NCI-H748 (cell line): Measurements from ENCODE around the gene STON2.

Experiments used
- DNase-seq: peaks from one replicate; lab custom pipeline; 2025; ENCODE audit not compliant: unreplicated experiment; lab: John Stamatoyannopoulos, UW

The STON2 gene

GRCh38 chr14:81337073-81337472 is 63.1 kb downstream of the STON2 start:
- DNase-seq, result no peak

GRCh38 chr14:81336009-81336408 is 64.1 kb downstream of the STON2 start:
- DNase-seq, result no peak

DNA sequence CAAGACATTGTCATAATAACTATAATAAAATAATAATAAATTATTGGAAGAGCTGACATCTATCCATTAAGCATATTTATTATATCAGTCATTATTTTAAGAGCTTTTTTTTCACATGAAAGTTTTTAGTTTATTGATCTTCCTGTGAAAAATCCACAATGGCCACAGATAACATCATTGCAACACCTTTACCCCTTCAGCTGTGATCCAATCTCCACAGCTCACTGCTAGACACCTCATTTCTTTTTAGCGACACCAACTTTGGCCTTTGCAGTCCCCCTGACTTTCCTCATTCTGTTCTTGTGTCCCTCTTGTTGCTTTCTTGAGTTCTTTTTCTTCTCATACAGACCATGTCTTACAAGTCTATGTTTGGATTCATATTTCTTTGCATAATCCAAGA is 67.4 kb downstream of the STON2 start:
- no peak for DNase-seq

- DNase-seq, result peak; percentile 49
Observed at GRCh38 chr14:81331229-81332021, 68.7 kb downstream of the STON2 start.

DNA sequence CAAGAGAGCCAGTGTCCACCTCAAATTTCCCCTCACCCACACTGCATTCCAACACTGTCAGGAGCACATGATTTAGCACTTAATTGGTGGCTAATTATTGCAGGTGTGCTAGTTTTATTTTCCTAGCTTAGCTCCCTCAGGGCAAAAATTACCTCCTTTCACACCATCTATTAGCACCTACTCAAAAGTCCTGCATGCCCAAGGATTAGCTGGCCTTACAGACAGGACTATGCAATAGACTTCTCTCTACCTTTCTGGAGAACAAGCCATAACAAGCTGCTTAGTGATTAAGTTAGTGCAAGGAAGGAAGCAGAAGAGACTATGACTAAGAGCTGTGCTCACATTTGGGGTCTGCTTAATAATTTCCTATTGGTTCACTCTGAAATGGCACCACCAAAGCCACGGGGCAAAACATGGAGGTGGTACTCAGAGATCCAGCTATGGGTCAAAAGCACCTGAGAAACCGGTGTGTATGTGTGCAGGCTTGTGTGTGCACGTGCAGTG is 69.5 kb downstream of the STON2 start:
- no peak for DNase-seq

DNA sequence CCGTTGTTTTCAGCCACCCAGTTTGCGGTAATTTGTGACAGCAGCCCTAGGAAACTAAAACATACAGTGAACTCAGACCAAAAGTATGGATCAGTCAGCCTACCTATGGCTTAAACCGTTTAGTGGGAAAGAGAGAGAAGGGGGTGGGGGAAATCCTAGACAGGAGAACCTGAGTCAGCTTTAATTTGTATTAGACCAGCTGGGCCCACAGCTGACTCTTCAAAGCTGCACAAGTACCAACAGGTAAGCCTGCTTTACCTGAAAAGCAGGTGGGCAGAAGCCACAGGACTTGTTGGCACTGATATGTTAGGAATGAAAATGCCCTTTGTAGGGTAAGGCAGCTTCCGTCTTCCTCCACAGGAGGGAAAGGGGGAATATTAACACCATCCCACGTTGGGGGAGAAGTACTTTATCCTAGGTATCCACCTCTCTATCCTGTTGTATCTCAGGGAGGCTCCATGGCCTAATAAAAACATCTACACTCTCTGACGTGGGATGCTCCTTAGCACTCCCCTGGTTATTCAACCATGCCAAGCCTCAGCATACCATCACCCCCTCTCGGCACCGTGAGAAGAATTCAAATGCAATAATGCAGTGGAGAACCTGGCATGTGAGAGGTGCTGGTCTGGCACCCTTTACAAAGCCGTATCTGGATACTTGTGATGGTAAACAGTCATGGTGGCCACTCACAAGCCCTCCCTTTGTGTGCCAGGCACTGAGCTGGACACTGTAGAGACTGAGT is 70.3 kb downstream of the STON2 start:
- no peak for DNase-seq

- no peak for DNase-seq
Observed at GRCh38 chr14:81326451-81326850, 73.7 kb downstream of the STON2 start.

DNA sequence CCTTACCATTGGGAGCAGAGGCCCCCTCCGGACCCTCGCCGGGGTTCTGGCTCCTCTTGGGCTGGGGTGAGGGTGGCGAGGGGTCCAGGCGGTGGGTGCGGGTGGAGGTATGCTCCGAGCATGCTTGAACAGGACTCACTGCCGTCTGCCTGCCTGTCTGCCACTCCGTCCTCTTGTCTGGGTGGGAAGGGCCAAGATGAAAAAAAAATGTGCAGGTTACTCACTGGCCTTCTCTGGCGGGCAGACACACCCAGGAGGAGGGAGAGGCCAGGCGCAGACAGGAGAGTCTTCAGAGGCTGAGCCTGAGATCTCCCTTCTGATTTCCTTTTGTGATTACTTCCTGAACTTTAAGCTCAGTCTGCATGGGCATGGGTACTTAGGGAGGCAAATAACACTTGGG is 76.1 kb downstream of the STON2 start:
- peak; percentile 84 for DNase-seq

DNA sequence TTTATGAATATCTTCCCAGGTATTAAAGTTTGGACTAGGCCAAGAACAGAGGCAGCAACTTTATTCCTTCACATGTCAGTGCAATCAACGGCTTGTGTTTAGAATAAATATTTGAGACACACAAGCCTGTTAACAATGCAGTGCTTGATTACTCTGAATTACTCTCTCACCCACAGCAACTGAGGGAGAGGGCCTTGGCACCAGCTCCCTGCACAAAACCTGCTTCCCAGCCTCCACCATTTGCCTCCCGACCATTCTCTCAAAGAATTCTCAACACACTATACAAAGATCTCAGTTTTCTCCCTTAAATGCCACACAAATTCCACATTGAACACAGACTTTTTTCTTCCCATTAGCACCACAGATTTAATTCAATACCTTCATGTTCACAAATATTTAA is 77.0 kb downstream of the STON2 start:
- DNase-seq, result peak; percentile 56

DNA sequence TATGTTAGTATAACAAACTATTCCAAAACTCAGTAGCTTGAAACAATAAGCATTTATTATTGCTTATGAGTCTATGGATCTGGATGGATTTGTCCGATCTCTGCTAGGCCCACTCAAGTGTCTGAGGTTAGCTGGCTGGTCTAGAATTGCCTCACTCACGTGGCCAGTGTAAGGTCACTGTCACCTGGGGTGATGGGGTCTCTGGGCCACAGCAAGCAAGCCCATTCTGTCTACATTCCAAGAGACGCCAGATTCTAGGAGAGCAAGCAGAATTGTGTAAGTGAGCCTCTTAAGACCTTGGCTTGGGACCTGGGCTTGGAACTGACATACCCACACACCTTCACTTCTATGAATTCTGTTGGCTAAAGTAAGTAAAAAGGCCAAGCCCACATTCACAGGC is 80.2 kb downstream of the STON2 start:
- no peak for DNase-seq

DNA sequence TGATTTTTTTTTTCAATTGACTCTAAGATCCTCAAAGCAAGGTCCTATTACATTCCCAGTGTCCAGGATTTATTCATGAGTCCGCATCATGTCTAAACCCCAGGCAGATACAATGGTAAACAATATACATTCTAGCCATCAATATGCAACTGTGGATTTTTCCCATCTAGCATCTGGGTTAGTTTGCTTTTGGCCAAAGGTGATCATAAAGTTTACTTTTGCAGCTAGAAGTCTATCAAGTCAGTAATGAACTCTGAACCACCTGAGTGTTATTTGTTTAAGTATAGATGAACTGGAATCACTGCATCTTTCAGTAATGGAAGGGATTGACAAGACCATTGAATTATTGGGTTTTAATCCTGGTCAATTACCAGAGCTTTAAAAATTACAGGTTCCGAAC is 80.8 kb downstream of the STON2 start:
- no peak for DNase-seq

GRCh38 chr14:81315341-81315740 is 84.8 kb downstream of the STON2 start:
- DNase-seq, result peak; percentile 86

DNA sequence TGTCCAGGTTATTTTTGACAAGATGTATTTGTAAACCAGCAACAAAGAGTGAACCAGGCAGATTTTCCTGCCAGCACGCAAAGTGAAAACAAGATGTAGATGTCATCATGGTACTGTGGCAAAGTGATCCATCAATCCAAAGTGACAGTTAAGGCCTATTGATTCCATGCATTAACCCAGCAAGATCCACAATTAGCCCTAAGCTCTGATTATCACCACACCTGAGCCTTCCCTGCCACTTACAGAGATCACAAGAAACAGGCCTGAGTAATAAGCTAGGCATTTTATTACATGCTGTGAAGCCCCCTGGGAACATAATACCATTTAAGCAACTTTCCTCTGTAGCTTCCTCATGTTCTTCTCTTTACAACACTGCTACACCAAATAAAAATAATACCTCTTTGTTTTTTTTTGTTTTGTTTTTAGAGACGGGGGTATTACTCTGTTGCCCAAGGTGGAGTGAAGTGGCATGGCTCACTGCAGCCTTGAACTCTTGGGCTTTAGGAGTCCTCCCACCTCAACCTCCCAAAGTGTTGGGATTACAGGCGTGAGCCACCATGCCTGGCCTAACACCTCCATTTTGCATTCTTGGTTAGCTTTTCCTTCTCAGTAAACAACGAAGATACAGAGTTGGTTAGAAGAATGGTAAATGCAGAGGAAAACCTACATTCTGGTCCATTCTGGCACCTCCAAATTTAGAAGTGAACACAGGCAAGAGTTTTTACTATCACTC is 85.5 kb downstream of the STON2 start:
- peak; percentile 83 for DNase-seq

GRCh38 chr14:81313775-81314429 is 86.2 kb downstream of the STON2 start:
- no peak for DNase-seq

DNA sequence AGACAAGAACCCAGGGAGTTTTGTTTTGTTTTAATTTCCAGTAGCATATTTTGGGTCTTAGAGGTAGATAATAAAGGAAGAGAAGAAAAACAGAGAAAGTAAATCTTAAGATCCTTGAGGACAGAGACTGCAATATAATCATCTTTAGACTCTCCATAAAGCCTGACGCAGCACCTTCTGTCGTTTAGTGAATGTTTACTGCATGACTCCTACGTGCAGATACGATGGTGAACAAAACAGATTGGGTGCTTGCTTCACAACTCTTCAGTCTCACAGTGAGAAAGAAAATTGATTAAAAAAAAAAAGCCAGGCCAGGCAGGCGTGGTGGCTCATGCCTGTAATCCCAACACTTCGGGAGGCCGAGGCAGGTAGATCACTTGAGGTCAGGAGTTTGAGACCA is 86.9 kb downstream of the STON2 start:
- no peak for DNase-seq

GRCh38 chr14:81312289-81312876 is 87.7 kb downstream of the STON2 start:
- DNase-seq, result no peak

GRCh38 chr14:81311778-81312177 is 88.3 kb downstream of the STON2 start:
- DNase-seq, result no peak

- DNase-seq, result no peak
Observed at GRCh38 chr14:81311141-81311540, 89.0 kb downstream of the STON2 start.

GRCh38 chr14:81310606-81311005 is 89.5 kb downstream of the STON2 start:
- no peak for DNase-seq

DNA sequence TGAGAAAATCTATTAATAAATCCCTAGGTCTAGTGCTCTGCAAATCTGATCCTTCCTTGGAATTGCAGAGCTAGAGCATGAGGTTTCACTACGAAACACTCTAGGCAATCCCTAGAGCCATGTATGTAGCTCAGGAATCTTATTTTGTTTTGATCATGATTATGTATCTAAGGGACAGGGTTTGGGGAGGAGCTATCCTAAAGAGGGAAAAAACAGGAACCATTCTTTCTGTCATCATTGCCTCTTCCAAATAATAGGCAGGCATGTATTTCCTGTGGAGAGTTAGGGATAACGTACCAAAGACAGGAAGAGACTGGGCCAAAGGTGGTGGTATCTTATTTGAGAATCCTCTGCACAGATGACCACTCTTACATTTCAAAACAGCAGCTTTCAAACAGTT is 90.6 kb downstream of the STON2 start:
- DNase-seq, result no peak

DNA sequence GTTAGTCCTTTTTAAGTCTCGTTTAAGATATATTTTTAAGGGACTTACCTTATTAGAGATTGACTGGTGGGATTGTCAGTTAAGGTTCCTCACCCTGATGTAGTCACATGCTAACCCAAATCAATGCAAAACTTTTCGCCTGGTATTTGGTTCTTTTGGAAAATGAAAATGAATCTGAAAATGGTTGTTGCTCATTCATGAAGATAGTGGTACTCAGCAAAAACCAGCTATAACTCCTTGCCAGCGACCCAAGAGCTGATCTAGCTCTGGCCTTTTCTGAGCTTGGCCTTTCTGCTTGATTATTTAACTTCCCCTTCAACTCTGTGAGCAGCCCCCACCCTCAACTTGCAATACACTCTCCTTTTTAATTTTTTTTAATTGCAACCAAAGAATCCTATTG is 94.4 kb downstream of the STON2 start:
- no peak for DNase-seq
